IPS-NIHi7 (cell line): ENCODE results near the gene F8.
"Not testable (repeated sequence)": the region's sequence is repeated elsewhere in the genome, so short reads cannot be mapped to it uniquely, and the experiment has no call there.

ENCODE experiments used
- DNase-seq: peaks from one replicate; pipeline ENCODE4 v3.0.0; 2012; ENCODE audit warnings: mixed read lengths; ENCODE audit errors: extremely low spot score

The F8 gene

GRCh38 chrX:154816326-154816898, 206.1 kb downstream of the F8 start:
- not testable (repeated sequence) for DNase-seq

DNA sequence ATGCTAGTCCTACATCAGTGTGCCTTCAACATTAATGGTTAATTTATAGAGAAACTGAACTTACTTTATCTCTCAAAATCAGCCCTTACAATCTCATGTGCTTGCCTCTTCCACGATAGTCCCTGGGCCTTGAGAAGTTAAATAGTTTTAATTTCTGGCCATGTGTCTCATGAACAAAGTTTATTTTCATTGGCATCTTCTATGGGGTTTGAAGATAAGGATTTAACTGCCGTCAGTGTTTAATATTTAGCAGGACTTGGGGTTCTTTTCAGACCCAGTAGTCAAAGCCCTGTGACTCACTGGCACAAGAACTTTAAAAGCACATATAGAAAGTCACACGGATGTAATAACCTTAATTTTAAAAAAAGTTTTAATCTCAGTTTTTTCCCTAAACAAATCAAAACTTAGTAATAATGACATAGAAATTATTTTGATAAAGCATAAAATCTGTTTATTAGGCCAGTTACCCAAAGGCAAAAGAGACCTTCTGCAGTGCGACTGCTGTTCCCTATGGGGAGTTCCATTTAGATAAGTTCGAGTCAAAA, 207.2 kb downstream of the F8 start:
- DNase-seq, result no peak

GRCh38 chrX:154813801-154814200, 208.7 kb downstream of the F8 start:
- DNase-seq, result no peak

DNA sequence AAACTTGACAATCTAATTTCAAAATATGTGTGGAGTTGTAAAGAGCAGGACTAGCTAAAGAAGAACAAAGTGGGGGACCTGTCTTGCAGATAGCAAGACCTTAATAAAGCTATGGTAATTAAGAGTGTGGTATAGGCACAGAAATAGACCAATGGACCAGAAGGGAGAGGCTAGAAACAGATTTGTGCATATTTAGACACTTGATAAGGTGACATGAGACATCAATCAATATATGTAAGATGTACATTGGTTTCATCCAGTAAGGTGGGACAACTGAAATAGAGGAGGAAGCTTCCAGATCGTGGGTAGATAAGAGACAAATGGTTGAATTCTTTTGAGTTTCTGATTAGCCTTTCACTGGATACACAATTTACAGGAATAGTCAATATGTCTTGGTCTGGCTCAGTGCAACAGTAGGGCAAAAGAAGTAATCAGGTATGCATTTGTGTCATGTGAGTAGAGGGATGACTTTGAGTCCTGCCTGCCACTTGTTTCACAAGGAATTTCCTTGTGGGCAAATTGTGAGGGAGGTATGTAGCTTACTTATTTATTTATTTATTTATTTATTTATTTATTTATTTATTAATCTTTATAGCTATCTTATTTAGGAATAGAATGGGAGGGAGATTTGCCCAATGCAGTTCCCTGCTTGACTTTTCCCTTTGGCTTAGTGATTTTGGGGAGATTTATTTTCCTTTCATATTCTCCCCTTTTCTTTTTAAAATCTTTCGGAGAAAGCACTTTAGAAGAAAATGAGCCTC, 210.0 kb downstream of the F8 start:
- no peak for DNase-seq

DNA sequence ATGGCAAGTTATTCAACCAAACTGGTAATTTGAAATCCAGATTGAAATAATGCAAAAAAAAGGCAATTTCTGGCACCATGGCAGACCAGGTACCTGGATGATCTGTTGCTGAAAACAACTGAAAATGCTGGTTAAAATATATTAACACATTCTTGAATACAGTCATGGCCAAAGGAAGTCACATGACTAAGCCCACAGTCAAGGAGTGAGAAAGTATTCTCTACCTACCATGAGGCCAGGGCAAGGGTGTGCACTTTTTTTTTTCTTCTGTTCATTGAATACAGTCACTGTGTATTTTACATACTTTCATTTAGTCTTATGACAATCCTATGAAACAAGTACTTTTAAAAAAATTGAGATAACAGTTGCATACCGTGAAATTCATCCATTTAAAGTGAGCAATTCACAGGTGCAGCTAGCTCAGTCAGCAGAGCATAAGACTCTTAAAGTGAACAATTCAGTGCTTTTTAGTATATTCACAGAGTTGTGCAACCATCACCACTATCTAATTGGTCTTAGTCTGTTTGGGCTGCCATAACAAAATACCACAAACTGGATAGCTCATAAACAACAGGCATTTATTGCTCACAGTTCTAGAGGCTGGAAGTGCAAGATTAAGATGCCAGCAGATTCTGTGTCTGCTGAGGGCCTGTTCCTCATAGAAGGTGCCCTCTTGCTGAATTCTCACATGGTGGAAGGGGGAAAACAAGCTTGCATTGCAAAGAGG, 212.4 kb downstream of the F8 start:
- no peak for DNase-seq

DNA sequence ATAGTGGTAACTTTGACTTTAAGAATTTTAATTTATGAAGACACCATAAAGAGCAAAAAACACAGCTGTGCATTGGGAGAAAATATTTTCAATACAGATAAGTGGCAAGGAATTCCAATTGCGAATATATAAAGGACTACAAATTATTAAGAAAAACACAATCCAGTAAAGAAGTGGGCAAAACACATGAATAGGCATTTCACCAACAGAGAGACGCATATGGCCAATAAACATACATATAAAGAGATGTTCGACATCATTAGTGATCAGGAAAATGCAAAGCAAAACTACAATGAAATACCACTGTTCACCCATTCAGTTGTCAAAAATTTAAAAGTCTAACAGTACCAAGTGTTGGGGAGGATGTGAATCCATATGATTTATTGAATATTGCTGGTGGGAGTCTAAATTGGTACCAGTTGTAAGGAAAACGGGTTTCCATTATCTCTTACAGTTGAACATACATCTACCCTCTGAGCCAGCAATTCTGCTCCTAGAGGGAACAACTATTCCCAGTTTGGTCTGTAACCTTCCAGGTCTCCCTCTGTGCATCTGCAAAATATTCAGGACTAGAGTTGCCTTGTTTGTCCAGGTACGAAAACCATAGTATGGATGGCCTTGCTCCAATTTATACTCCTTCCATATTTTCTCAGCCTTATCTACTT, 215.6 kb downstream of the F8 start:
- DNase-seq, result no peak

GRCh38 chrX:154805696-154806091, 216.8 kb downstream of the F8 start:
- no peak for DNase-seq

GRCh38 chrX:154804957-154805695, 217.4 kb downstream of the F8 start, which contains the start of gene MPP1:
Gene MPP1, minus strand, starts transcription at chrX:154805485. Its CDS starts 112 bp downstream, at chrX:154805373.
- DNase-seq, result peak; percentile 80

- no peak for DNase-seq
Observed at GRCh38 chrX:154804261-154804956, 218.1 kb downstream of the F8 start.

- no peak for DNase-seq
Observed at GRCh38 chrX:154802947-154803346, 219.6 kb downstream of the F8 start.

GRCh38 chrX:154800478-154801210, 221.9 kb downstream of the F8 start:
- DNase-seq, result no peak

- DNase-seq, result no peak
Observed at GRCh38 chrX:154799556-154800348, 222.8 kb downstream of the F8 start.

GRCh38 chrX:154797006-154797405, 225.5 kb downstream of the F8 start:
- DNase-seq, result no peak

DNA sequence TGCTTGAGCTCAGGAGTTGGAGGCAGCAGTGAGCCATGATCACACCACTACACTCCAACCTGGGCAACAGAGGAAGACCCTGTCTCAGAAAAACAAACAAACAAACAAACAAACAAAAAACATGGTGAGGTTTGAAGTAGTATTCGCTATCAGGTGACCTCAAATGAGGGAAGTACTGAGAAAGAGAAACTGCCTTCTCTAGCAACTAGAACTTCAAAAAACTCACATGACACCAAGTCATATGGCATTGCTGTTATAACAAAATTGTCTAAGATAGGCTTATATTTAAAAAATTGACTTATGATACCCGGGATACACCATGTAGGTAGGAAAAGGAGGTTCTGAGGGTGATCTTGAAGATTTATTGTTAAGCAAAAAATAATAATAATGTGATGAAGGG, 227.5 kb downstream of the F8 start:
- no peak for DNase-seq

DNA sequence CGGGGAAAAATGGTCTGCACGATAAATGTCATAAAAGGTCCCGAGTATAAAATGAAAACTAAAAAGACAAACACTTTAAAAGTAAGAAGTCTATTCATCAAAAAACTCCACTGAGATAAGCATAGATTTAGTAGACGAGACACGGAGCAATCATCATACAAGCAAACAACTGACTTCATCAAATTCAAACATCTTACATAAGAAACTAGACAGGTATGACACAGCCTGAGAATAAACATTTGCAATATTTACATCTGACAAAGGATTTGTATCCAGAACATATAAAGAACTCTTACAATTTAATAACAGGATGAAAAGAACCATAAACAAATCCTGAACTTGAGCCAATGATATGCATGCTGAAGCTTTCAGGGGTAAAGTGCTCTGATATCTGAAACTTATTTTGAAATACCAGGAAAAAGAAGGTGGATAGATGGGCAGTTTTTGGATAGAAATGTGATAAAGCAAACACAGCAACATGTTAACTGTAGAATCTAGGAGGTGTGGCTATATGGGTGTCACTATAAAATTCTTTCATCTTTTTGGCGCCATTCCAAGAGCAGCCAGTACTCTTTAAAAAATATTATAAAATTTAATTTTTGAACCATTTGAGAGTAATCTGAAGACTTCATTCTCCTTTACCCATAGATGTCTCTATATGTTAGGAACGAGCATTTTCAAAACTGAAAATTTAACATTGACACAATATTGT, 229.3 kb downstream of the F8 start:
- DNase-seq, result no peak

GRCh38 chrX:154791939-154792338, 230.6 kb downstream of the F8 start:
- no peak for DNase-seq

DNA sequence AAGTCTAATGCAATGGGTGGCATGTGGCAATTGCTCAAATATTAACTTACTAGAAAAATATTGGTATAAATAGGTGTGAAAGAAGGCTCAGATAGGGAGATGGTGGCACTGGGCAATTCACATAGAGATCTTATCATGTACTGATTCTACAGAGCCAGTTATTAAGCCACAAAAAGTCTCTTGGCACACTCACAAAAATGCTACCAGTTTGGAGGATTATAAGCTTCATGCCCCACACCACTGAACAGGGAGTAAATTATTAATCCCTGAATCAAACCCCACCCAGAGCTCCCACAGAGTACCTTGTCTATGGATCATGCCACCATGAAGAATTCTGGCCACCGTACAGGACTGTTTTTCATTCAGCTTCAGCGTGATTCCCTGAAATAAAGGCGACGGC, 231.1 kb downstream of the F8 start:
- no peak for DNase-seq
